ENCODE data around the gene VASP. TPM values are rescaled to one million over a fixed set of nuclear protein-coding genes. Genes with fewer than 3 reads are reported as not detected.
A peak's percentile ranks its signal among the peaks of the same experiment; 100 is the strongest.

VASP gene
- total RNA-seq, 1 donor from 2014 or later = 66.2 TPM

DNA sequence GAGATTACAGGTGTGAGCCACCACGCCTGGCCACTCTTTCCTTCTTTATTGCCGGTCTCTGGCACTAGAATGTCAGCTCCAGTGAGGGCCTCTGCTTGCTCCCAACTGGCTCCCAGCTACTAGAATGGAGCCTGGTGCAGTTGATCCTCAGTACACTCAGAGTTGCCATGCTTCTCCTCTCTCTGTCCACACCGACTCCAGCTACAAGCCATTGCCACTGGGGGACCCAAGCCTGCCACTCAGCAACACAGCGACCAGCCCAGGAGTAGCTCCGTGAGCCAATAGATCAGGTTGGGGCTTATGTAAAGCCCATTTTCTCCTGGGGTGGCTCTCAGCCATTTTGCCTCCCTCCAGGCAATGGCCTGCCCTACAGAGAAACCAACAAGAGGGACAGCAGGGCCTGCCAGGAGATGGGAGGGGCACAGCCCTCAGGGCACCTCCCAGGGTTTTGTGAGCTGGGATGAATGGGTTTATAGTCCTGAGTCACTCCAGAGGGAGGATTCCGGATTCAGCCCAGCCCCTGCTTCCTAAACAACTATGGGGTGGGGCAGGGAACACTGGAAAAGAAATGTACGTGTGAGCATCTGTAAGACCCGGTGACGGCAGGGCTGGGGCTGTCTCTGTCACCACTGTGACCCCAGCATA lies 40.8 kb downstream of the VASP start:
- DNase-seq (ENCODE audit: low spot score) = no peak

DNA sequence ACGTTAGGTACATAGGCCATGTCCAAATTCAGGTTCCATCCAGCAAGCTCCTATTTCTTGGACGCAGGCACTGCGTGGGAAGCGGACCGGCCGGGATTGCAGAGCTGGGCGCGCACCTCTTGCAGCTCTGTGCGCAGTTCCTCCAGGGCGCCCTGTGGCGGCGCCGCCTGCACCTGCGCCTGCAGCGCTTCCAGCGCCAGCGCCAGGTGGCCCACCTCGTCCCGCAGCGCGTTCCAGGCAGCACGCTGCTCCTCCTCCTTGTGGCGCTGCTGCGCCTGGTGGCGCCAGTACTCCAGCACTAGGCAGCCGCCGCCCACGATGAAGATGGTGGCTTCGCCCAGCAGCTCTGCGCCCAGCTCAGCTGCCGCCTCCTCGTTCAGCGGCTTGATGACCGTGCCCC lies 46.2 kb downstream of the VASP start:
- DNase-seq (ENCODE audit: low spot score) = no peak

DNA sequence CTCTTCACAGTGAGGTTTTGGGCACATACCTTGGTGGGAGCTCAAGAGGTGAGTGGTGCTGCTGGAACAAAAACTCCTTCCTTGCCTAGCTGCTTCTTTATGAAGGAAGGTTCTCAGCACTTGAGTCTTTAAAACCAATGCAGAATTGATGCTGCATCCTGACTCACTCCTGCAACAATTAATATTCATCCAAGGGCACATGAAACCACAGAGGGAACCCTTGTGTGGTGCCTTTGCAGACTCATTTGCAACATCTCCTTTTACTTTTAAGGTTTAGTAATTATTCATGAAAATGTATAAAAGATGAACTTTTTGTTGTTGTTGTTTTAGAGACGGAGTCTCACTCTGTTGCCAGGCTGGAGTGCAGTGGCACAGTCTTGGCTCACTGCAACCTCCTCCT lies 47.2 kb downstream of the VASP start:
- DNase-seq (ENCODE audit: low spot score) = no peak

DNA sequence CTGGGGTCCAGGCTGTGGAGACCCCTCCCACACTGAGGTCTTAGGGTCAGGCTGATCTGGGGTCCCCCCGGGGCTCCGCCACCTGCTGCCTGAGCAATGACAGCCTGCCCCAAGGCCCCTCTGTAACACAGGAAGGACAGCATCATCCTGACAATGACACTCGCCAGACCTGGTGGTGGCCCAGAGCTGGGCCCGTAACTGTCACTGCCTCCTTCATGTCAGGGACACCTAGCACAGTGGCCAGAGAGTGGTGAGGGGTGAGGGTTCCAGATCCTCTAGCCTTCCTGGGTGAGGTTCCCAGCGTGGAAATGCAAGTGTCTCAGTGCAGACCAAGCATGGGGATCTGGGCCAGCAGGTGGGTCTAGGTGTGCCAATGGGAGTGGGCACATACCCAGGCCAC lies 49.6 kb downstream of the VASP start:
- no peak for DNase-seq (ENCODE audit: low spot score)

DNA sequence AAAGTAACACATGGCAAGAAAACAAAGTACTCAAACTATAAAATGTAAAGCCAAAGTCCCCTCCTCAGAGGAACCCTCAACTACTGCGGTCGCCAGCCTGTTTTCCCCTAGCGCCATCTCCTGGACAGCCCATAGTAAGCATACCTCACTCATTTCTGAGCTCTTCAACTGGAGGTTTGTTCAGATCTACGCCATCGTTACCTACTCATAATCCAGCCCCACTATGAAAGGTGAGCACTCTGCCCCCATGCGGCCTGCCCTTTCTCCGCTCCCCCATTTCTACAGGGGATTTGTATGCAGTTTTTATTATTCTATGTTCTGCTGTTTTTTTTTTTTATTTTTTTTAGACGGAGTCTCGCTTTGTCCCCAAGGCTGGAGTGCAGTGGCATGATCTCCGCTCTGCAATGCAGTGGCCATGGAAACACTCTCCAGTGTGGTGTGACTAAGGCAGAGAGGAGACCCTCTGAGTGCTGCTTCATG lies 51.2 kb downstream of the VASP start:
- DNase-seq (ENCODE audit: low spot score) = peak; percentile 20

DNA sequence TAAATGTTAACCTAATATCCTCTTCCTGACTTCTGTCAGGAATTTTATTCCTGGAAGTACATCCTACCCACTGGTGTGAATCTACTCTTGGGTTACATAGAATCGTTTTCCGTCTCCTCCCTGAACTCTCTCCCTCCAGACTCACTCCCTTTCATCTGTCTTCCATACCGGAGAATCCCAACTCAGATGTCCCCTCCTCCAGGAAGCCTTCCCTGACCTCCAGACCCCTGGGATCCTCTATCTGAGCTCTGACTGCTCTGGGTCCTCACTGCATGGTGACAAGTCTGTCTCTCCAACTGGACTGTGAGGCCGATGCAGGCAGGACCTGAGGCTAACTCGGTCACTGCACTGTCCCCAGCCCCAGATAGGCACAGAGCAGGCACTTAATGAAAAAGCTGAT lies 52.8 kb downstream of the VASP start:
- no peak for DNase-seq (ENCODE audit: low spot score)

DNA sequence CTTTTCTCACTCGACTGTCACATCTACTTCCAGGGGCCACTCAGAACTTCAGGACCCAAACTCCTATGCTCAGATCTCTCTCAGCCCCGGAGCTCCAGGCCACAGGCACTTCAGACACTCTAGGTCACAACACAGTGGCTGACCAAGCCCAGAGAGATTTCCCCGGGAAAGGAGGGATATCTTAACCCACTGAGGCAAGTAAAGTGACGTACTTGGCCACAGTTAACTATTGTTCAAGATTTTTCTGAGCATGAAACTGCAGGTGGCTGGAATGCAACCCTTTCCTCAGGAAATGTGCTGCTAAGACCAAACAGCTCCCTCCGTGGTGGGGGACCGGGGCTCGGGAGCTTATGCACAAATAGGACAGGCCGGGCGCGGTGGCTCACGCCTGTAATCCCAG lies 53.4 kb downstream of the VASP start:
- DNase-seq (ENCODE audit: low spot score) = no peak

DNA sequence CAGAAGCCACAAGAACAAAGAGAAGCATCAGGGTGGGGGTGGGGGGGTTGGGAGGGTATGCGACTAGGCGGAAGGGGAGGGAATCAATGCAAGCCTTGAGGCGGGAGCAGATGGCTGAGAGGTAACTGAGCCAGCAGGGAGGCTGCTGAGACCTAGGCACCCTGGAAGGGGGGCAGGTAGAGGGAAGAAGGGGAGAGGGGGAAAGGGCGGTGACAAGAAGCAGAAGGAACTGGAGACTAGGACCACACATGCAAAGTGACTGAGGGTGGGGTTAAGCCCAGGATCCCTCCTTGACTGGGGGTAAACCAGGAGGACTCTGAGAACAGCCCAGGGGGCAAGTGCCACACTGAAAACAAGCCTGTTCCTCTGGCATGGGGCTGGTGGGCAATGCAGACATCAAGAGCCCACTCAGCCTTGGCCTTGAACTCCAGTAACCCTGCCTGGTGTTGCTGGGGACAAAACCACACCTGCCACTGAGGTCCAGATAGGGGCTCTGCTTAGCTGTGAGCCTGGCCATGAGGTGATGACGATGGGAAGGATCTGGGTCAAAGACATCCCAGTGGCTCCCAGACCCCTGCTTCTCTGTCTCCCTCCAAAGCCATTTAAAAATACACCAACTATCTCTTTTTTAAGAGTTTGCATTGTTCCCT lies 57.0 kb downstream of the VASP start:
- DNase-seq (ENCODE audit: low spot score) = no peak

DNA sequence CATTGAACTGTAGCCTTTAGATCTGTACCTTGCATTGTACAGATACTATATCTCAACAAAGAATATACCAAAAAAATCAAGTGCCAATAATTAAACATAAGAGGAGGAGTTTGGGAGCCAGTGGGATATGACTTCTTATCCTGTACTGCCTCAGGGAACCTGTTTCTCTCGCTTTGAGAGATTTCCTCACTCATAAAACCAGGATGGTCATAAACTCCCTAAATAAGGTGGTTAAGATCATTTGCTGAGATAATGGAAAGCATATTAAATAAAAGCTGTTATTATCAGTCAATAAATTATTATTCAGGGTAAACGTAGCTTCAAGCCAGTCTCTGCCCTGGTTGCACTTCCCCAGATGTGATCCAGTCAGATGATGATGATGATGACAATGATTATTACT lies 60.3 kb downstream of the VASP start:
- DNase-seq (ENCODE audit: low spot score) = no peak

DNA sequence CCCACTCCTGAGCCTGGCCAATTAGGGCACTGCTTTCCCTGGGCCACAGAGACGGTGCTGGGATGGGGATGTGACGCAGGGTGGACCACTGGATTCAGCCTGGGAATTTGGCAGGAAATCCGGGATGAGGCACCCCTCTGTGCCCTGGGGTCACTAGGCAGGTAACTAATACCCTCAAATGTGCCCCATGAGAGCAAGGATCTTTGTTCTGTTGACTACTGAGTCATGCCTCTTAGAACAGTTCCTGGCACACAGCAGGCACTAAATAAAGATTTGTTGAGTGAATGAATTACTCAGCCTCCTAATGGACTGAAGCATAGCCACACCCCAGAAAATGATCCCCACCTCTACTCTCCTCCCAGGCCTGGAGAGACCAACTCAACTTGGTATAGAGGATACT lies 61.5 kb downstream of the VASP start:
- DNase-seq (ENCODE audit: low spot score) = no peak

DNA sequence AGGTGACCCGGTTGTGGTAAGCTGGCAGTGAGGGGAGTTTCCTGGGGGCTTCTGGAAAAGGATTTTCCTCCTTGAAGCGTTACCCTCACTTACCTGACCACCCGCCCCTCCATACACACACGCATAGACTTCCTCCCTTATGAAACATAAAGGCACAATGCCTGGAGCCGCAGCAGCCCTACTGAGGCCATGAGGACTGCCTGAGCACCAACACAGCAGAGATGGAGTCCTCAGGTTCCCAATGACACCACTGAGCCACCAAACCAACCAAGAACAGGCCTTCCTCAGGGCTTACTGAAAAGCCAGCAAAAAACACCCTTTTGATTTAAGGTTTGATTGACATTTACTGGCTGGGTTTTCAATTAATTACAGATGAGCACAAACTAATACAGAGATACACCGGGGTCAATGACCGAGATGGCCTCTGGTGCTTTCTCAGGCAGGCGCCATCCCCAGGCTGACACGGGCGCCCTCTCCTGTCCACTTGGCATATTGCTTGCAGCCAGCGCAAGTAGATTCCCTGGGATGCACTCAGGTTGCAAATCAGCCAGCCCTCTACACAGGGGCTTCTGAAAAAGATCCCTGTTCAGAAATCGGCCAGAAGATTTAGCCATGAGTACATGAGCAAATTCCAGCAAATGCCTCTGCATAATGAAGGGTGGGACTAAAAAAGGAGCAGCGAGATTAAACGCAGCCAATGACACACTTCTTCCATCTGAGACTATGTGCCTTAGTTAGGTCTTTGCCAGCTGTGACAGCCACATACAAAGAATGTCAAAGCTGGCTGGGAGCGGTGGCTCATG lies 62.5 kb downstream of the VASP start:
- DNase-seq (ENCODE audit: low spot score) = no peak

DNA sequence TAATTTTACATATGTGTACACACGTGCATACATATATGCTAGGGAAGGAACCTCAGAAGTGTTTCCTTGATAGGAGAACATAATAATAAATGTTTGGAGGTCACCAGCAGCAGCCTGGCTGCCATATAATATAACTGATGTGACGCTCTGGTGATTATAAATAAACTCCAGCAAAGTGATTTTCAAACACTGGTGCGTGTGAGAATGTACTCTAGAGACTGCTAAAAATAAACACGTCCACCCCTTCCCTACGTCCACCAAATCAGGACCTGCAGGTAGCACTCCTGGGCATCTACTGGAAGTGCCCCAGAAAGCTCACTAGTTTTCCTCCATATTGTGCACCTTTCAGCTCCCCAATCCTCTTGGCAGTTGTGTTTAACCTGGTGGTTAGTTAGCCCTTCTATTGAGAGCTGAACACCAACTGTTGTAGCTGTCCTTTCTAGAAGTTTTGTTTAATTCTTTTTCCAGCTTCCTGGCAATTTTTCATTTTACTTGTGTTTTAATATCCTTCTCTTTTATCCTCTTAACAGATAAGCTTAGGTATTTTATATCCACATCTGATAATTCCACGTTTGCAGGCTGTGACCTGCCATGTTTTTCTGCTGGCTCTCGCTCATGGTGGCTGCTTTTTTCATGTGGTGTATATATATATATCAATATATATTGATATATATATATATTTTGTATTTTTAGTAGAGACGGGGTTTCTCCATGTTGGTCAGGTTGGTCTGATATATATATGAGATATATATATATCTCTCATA lies 64.4 kb downstream of the VASP start:
- no peak for DNase-seq (ENCODE audit: low spot score)

DNA sequence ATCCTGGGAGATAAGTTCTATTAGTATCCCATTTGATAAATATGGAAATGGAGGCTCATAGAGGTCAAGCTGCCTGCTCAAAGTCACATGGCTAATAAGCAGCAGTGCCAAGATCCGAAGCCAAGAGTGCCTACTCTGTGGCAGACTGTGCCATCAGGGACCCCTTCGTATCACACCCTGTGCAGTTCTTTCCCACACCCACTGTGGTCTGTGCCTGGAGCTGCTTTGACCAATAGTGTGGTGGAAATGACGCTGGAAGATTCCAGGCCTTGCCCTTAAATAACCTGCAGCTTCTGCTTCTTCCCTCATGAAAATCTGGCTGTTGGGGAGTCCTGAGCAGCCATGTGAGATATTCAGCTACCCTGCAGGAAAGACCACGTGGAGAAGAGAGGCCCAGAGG lies 67.2 kb downstream of the VASP start:
- no peak for DNase-seq (ENCODE audit: low spot score)

DNA sequence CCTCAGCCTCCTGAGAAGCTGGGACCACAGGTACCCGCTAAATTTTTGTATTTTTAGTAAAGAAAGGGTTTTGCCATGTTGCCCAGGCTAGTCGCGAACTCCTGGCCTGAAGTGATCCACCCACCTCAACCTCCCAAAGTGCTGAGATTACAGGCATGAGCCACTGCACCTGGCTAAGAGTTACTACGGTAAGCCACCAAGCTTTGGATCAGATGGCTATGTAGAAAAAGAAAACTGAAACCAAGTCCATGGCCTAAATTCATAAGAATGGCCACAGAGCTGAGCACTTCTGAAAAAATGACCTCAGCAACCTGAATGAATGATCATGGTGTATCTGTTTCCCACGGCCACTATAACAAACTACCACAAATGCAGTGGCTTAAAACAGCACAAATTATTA lies 67.9 kb downstream of the VASP start:
- no peak for DNase-seq (ENCODE audit: low spot score)

Other genes with a start within 250 kb of the VASP start
- not detected for gene CKM, start 184.6 kb upstream of the VASP start, total RNA-seq (ENCODE audit: insufficient read depth, low replicate concordance)
- gene KLC3, start 166.7 kb upstream of the VASP start, total RNA-seq (ENCODE audit: insufficient read depth, low replicate concordance) = 4.3 TPM
- 25.3 TPM for gene ERCC2, start 136.9 kb upstream of the VASP start, total RNA-seq (ENCODE audit: insufficient read depth, low replicate concordance)
- 9.4 TPM for gene PPP1R13L, start 102.4 kb upstream of the VASP start, total RNA-seq (ENCODE audit: insufficient read depth, low replicate concordance)
- 8.7 TPM for gene POLR1G, start 100.8 kb upstream of the VASP start, total RNA-seq (ENCODE audit: insufficient read depth, low replicate concordance)
- gene ERCC1, start 83.6 kb upstream of the VASP start, total RNA-seq (ENCODE audit: insufficient read depth, low replicate concordance) = 66.2 TPM
- gene FOSB, start 39.5 kb upstream of the VASP start, total RNA-seq (ENCODE audit: insufficient read depth, low replicate concordance) = 357 TPM
- gene RTN2, start 10.4 kb upstream of the VASP start, total RNA-seq (ENCODE audit: insufficient read depth, low replicate concordance) = 7.5 TPM
- not detected for gene PPM1N, start 9.0 kb upstream of the VASP start, total RNA-seq (ENCODE audit: insufficient read depth, low replicate concordance)
- gene OPA3, start 77.3 kb downstream of the VASP start, total RNA-seq (ENCODE audit: insufficient read depth, low replicate concordance) = 4.8 TPM
- gene GPR4, start 94.7 kb downstream of the VASP start, total RNA-seq (ENCODE audit: insufficient read depth, low replicate concordance) = 0.48 TPM
- gene EML2, start 131.9 kb downstream of the VASP start, total RNA-seq (ENCODE audit: insufficient read depth, low replicate concordance) = 4.6 TPM
- 0.72 TPM for gene GIPR, start 160.7 kb downstream of the VASP start, total RNA-seq (ENCODE audit: insufficient read depth, low replicate concordance)
- 108 TPM for gene SNRPD2, start 184.5 kb downstream of the VASP start, total RNA-seq (ENCODE audit: insufficient read depth, low replicate concordance)
- 9.4 TPM for gene QPCTL, start 185.2 kb downstream of the VASP start, total RNA-seq (ENCODE audit: insufficient read depth, low replicate concordance)
- 13.0 TPM for gene FBXO46, start 223.4 kb downstream of the VASP start, total RNA-seq (ENCODE audit: insufficient read depth, low replicate concordance)
- not detected for gene MEIOSIN, start 226.0 kb downstream of the VASP start, total RNA-seq (ENCODE audit: insufficient read depth, low replicate concordance)